Measurements from ENCODE around the gene CXCR5.
A peak's percentile ranks its signal among the peaks of the same experiment; 100 is the strongest.

Gene CXCR5

GRCh38 chr11:118899296-118899688, 15.6 kb downstream of the CXCR5 start:
- DNase-seq = no peak

GRCh38 chr11:118899706-118900360, 16.1 kb downstream of the CXCR5 start:
- no peak for DNase-seq

DNA sequence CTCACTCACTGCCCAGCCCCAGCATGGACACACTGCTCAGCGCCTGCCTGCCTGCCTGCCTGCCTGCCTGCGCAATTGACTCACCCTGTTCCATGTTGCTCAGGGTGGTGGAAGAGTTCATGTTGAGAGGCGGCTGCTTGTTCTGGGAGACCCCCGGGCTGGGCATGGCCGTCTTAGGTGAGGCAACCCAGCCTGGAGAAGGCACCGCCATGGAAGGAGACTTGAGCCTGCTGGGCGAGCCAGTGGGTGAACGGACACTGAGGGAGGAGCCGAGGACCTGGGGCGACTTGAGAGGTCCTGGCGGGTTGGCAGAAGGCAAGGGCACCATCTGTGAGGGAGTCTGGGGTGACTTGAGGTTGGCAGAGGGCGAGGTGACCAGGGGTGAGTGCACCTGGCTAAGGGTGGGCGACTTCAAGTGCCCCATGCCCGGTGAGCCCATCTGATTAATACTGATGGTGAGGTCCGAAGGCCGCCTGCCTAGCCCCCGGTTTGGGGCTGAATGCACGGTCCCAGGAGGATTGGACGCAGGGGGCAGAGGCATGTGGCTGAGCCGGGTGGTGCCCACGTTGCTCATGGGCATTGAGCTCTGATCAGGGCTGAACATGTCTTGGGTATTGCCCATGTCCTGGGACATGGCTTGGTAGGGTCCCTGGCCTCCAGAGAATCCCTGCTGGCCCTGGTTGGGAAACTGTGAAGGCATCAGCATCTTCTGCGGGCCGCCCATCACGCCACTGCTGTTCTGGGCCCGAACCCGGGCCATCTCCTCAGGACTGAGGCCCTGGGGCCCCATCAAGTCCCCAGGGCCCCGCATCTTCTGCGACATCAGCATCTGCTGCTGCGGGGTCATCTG, 17.1 kb downstream of the CXCR5 start:
- DNase-seq = no peak

GRCh38 chr11:118901494-118902335, 18.0 kb downstream of the CXCR5 start:
- no peak for DNase-seq

DNA sequence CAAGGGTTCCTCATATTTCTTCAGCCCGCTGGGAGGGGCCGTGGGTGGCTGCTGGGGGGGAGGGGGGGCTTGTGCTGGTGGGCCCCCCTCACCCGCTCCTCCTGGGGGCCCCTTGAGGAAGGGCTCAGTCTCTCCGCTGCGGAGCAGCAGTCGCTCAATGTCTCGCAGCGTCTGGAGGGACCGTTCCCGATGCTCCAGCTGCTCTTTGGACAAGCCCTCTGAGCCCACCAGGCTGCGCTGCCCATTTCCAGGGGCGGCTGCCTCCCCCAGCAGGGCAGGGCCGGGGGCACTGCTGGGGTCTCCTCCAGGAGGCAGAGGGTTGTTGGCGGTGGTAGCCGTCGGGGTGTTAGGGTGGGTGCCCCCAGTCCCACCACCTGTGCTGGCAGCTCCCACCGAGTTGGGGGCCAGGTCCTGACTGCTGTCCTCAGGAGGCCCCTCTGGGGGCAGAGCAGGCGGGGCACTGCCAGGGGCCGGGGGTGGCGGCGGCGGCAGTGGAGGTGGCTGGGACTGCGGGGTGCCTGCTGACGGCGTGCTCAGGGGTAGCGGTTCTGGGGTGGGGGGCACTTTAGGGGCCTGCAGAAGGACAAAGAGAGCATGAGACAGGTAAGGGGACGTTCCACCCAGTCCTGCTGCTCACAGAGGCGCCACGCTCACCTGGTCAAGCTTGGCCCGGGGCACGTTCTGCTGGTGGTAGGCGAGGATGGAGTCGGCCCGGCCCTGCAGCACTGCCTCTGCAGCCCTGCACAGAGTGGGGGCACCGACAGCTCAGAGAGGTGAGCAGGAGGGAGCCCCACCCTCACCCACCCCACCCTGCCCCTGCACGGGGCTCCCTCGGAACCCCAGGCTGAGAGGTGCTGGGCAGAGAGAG, 18.9 kb downstream of the CXCR5 start:
- no peak for DNase-seq

DNA sequence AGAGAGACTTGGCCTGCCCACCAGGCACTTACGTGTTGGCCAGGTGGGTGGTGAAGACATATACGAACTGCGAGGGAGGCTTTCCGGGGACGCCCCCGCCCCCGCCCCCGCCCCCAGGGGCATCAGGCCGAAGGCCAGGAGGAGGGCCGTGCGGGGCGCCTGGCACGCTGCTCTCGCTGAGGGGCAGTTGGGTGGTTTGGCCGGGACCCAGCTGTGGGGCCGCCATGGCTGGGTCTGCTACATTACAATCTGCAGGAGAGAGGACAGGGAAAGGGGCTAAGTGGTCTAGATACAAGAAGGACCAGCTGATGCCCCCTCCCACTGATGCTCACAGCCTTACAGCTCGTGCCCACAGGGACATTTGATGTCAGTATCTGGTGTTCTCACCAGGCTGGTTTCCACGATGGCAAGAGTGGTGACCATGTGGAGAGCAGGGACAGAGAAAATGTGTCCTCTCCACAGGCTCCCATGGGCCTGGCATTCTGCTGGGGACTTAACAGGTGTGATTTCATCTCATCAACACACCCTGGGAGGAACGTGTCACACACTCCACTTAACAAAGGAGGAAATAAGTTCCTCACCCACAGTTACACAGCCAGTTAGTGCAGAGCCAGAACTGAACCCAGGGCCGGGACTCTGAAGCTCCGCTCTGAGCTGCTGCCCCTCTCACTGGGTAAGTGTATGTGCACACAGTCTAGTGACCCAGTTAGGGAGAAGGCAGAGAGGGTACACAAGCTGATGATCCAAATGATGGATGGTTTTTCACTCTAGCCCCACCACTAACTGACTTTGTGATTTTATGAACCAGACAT, 19.7 kb downstream of the CXCR5 start:
- no peak for DNase-seq

- peak; percentile 92 for DNase-seq
Measured at GRCh38 chr11:118907051-118908042, 23.7 kb downstream of the CXCR5 start.

DNA sequence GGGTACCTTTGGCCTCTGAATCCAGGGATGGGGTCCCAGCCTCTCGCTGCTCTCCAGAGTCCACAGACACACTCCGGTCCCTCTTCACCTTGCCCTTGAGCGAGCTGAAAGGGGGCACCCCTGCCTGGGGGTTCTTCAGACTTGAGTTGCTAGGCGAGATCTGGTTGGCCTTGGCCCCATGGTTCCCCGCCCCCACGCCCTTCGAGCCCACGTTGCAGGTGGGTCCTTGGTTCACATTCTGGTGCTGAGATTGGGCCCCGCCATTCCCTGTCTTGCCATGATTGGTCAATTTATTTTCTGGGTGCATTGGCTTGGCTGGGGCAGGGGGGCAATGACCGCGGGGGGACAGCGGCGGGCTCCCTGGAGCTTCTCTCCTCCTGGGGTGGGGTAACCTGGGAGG, 24.6 kb downstream of the CXCR5 start:
- DNase-seq = no peak

GRCh38 chr11:118908901-118909618, 25.4 kb downstream of the CXCR5 start:
- DNase-seq = peak; percentile 97

GRCh38 chr11:118909619-118910308, 26.1 kb downstream of the CXCR5 start:
- DNase-seq = peak; percentile 77

DNA sequence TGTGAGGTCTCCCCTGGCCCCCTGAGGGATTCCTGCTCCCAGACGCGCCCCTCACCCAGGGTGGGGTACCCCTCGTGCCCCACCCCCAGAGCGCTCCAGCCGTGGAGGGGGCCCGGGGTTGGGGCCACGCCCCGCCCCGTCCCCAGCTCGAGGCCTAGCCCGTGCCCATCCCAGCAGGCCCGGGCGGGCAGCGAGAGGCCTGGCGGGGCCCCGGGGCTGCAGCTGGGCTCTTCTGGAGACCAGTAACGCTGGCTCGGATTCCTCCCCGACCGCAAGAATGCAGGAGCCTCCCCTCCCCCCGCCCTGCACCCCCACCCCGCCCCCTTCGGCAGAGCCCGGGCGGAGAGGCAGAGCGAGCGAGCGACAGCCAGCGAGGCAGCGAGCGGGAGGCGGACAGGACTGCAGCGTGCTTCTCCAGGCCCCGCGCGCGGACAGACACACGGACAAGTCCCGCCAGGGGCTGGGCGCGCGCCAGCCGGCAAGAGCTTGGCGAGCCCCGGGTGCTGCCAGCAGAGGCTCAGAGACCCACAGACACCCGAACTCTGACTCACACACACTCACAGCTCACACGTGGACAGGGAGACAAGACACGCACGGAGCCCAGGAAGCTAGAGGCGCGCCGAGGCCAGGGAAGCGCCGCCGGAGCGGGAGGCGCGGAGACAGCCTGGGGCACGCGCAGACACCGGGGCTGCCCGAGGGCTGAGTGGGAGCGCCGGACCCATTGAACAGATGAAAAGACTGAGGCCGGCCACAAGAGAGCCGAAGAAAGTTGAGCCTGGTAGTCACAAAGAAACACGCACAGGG, 26.8 kb downstream of the CXCR5 start:
- DNase-seq = peak; percentile 99

DNA sequence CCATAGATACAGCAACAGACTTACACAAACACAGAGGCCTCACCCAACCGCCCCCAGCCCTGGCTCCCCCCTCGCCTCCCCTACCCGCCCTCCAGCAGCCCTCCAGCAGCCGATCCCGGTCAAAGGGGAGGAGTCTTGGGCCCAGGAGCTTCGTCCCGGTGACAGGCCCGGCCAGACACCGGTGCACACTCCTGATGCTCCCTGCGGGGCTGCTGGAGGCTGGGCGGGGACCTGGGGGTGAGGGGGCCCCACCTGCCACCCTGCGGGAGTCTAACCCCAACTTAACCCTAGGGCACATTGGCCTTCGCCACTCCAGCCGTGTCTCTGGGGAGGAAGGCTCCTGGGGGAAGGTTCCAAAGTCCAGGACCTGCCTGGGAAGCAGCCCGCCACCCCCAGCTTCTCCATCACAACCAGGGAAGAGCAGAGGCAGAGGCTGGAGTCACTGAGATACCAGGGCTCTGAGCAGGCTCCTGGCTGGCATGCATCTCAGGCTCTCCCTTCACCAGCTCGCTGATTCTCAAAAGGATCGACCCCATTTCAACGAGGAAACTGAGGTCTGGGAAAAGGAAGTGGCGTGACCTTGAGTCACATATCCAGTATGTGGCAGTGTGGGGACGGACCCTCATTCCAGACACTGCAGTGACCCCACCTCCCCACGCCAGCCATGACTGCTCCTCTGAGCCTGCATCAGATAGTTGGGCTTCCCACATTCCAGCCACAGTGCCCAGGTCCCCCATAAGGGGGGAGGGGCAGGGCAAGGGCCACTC, 27.6 kb downstream of the CXCR5 start:
- DNase-seq = peak; percentile 94

GRCh38 chr11:118911880-118912741, 28.4 kb downstream of the CXCR5 start:
- peak; percentile 99 for DNase-seq

DNA sequence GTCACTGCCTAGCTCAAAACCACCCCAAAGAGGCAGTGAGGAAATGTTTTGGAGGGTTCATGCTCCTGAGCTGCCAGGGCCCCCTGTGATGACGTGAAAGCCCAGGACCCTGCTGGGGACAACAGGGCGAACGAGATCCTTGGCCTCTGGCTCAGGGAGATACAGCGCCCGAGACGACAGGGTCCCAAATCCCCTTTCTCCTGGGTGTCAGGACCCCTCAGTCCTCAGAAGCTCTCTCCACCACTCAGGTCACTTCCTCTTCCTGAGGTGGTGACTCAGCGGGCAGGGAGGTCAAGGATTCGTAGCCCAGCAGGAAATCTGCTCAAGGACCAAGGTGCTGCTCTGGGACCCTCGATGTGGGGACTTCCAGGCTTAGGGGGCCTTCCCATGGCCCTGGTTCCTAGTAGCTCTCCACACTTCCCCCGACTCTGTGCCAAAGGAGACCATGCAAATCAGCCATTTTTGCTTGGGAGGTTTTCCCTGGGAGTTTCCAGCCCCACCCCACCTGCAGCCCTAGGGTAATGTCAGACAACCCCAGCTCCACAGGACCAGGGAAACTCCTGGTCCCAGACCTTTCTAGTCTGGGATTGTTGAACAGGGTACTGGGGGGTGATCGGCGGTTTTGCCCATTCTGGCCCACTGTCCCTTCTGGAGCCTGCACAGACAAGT, 29.2 kb downstream of the CXCR5 start:
- peak; percentile 81 for DNase-seq

- no peak for DNase-seq
Measured at GRCh38 chr11:118913411-118914125, 29.9 kb downstream of the CXCR5 start.
